Ascending aorta (tissue), 2 donors: Measurements from ENCODE around the gene TFF3. TPM values are rescaled to one million over a fixed set of nuclear protein-coding genes. Genes with fewer than 3 reads are reported as not detected.

Experiments used
- DNase-seq, 2 donors: peaks; one replicate each; pipeline ENCODE4 v3.0.0-alpha.2; 2019; ENCODE audit warnings: low spot score in 2 of 2
- H3K27ac ChIP-seq, 2 donors: fragments of 200-600 bp; sonication (generic); one replicate each; pipeline ENCODE4 v1.5.1; 2016 to 2017; ENCODE audit warnings: mild to moderate bottlenecking in 1 of 2
- H3K27me3 ChIP-seq: fragments of 200-600 bp; sonication (generic); one replicate; pipeline ENCODE4 v1.5.1; 2017
- H3K36me3 ChIP-seq, 2 donors: fragments of 200-600 bp; sonication (generic); one replicate each; pipeline ENCODE4 v1.5.1; 2016
- H3K4me1 ChIP-seq, 2 donors: fragments of 200-600 bp; sonication (generic); one replicate each; pipeline ENCODE4 v1.5.1; 2016 to 2017; ENCODE audit warnings: mild to moderate bottlenecking in 1 of 2
- H3K4me3 ChIP-seq, 2 donors: fragments of 200-600 bp; sonication (generic); one replicate each; pipeline ENCODE4 v1.5.1; 2016 to 2017; ENCODE audit warnings: mild to moderate bottlenecking in 1 of 2
- H3K9me3 ChIP-seq, 2 donors: fragments of 200-600 bp; sonication (generic); one replicate each; pipeline ENCODE4 v1.5.1; 2016
- CTCF ChIP-seq, 3 experiments: fragments of 200-600 bp in 2 of 3; fragments of 450-650 bp in 1 of 3; sonication (generic) in 2 of 3; IDR thresholded peaks; one replicate each; pipeline ENCODE4 v1.5.1; 2016 to 2019; ENCODE audit warnings: antibody characterized with exemption in 3 of 3, mild to moderate bottlenecking in 1 of 3, moderate library complexity in 1 of 3
- intact Hi-C: fragments of 100-400 bp; cut with DNase I; formaldehyde crosslinking; loops from one replicate; pipeline ENCODE4 v1.15.1; 2023
- total RNA-seq: library from RNA; depleted of rRNA; stranded (reverse); fragments of >200 nt; gene quantifications from one replicate; pipeline ENCODE4 v1.1.0, GENCODE V29; 2016

TFF3 gene
- total RNA-seq, 1 donor from 2014 or later: not detected

- Histone ChIP-seq H3K4me3 (no peak overlapping the region), H3K4me1 (no peaks in the 10 kb centered on the region), H3K9me3 (peaks cover 0 to 21% of the 10 kb centered on the region in 2 donors), H3K36me3 (no peaks in the 10 kb centered on the region), H3K27me3 (no peaks in the 10 kb centered on the region), H3K27ac (no peak overlapping the region)
- DNase-seq: no peak
- intact Hi-C loops: no loop called here
- TF ChIP-seq CTCF (IDR thresholded peaks at IDR 0.05): no peak
Observed at GRCh38 chr21:42356046-42356445, 40.8 kb upstream of the TFF3 start.

GRCh38 chr21:42353623-42354022 is 38.4 kb upstream of the TFF3 start:
- Histone ChIP-seq H3K4me3 (no peak overlapping the region), H3K27ac (no peak overlapping the region), H3K4me1 (no peaks in the 10 kb centered on the region), H3K36me3 (no peaks in the 10 kb centered on the region), H3K9me3 (peaks cover 0 to 21% of the 10 kb centered on the region in 2 donors), H3K27me3 (no peaks in the 10 kb centered on the region)
- DNase-seq: no peak
- no peak for TF ChIP-seq CTCF (IDR thresholded peaks at IDR 0.05)
- intact Hi-C loops: no loop called here

GRCh38 chr21:42352441-42353095 is 37.4 kb upstream of the TFF3 start:
- H3K4me3 ChIP-seq: no peak overlapping the region
- intact Hi-C loops: no loop called here
- no peak overlapping the region for H3K27ac ChIP-seq
- peak in 1 of 2 donors; percentile 16 for DNase-seq
- no peaks in the 10 kb centered on the region for H3K27me3 ChIP-seq
- no peaks in the 10 kb centered on the region for H3K4me1 ChIP-seq
- no peaks in the 10 kb centered on the region for H3K36me3 ChIP-seq
- peaks cover 0 to 21% of the 10 kb centered on the region in 2 donors for H3K9me3 ChIP-seq
- no peak for TF ChIP-seq CTCF (IDR thresholded peaks at IDR 0.05)

- peak in 1 of 2 donors; percentile 33 for DNase-seq
- intact Hi-C loops: no loop called here
- Histone ChIP-seq H3K27me3 (no peaks in the 10 kb centered on the region), H3K27ac (no peak overlapping the region), H3K36me3 (no peaks in the 10 kb centered on the region), H3K4me1 (no peaks in the 10 kb centered on the region), H3K9me3 (peaks cover 0 to 21% of the 10 kb centered on the region in 2 donors), H3K4me3 (no peak overlapping the region)
- no peak for TF ChIP-seq CTCF (IDR thresholded peaks at IDR 0.05)
Observed at GRCh38 chr21:42351626-42352440, 36.6 kb upstream of the TFF3 start.

GRCh38 chr21:42350927-42351426 is 35.8 kb upstream of the TFF3 start, which contains the start of gene TFF2:
Gene TFF2, minus strand, starts transcription at chr21:42350994. Its CDS starts 37 bp downstream, at chr21:42350957.
- Histone ChIP-seq H3K27ac (no peak within 1 kb of the TSS), H3K36me3 (no peaks in the 10 kb centered on the region), H3K27me3 (no peaks in the 10 kb centered on the region), H3K4me1 (no peaks in the 10 kb centered on the region), H3K4me3 (no peak within 1 kb of the TSS), H3K9me3 (peaks cover 0 to 18% of the 10 kb centered on the region in 2 donors)
- TF ChIP-seq CTCF (IDR thresholded peaks at IDR 0.05): no peak
- intact Hi-C loops: no loop called here
- DNase-seq: peak in 1 of 2 donors; percentile 31
